ENCODE data around the gene EML4. TPM values are rescaled to one million over a fixed set of nuclear protein-coding genes. Genes with fewer than 3 reads are reported as not detected.
A peak's percentile ranks its signal among the peaks of the same experiment; 100 is the strongest.
"Not testable (repeated sequence)": the region's sequence is repeated elsewhere in the genome, so short reads cannot be mapped to it uniquely, and the experiment has no call there.

The EML4 gene
- total and polyA plus RNA-seq, 5 experiments from 2014 or later, result 37.8 to 111 (median 48.1) TPM

DNA sequence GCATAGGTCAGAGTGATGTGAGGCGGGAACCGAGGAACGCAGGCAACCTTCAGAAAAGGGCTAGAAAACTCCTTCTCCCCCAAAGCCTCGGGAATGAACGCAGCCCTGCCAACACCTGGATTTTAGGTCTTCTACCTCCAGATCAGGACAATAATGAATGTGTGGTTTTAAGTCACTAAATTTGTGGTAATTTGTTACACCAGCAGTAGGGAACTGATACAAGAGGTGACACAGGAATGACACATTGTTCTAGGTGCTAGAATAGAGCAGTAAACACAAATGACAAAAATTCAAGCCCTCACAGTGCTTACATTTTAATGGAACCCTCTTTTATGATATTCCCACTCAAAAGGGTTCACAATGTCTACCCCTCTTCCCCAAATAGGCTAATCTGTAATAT lies 39.2 kb upstream of the EML4 start:
- Mint-ChIP-seq H3K27ac (peak overlapping the region; percentile 69 to 96 (median 94)), H3K9me3 (no peaks in the 10 kb centered on the region), H3K27me3 (no peaks in the 10 kb centered on the region), H3K4me3 (peak overlapping the region in 7 of 10 donors; percentile 18 to 88 (median 66)), H3K4me1 (peaks cover 54 to 99% (median 93%) of the 10 kb centered on the region in 4 donors), H3K36me3 (no peaks in the 10 kb centered on the region)
- POLR2A ChIA-PET, result interaction anchor here (1.7 to 8.3 kb wide), 3 partner anchors 16 to 41 kb away, joined by 5 to 149 read pairs (median 12); no protein-coding TSS in a partner anchor
- ATAC-seq (no peak), DNase-seq (no peak)

DNA sequence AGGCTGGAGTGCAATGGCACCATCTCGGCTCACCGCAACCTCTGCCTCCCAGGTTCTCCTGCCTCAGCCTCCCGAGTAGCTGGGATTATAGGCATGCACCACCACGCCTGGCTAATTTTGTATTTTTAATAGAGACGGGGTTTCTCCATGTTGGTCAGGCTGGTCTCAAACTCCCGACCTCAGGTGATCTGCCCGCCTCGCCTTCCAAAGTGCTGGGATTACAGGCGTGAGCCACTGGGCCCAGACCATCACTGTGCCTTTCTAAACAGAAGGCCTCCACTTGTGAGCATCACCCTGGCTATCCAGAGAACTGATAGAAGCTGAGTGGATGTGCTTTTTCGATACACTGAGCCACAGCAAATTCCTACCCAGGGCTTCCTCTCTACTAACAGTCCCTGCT lies 38.3 kb upstream of the EML4 start:
- peak overlapping the region in 2 of 10 donors; percentile 39 to 66 for H3K4me3 Mint-ChIP-seq
- POLR2A ChIA-PET, result interaction anchor here (1.1 to 1.3 kb wide), 2 partner anchors 22 to 25 kb away, joined by 3 to 7 read pairs; no protein-coding TSS in a partner anchor

GRCh38 chr2:42132191-42132965 lies 36.8 kb upstream of the EML4 start:
- Mint-ChIP-seq H3K4me3 (peak overlapping the region; percentile 62 to 84 (median 75)), H3K4me1 (peaks cover 50 to 97% (median 93%) of the 10 kb centered on the region in 4 donors), H3K27me3 (no peaks in the 10 kb centered on the region), H3K27ac (peak overlapping the region; percentile 90 to 98 (median 96)), H3K9me3 (no peaks in the 10 kb centered on the region), H3K36me3 (no peaks in the 10 kb centered on the region)
- DNase-seq (no peak), ATAC-seq (peak; percentile 1 to 10)
- POLR2A ChIA-PET, result interaction anchor here (0.8 to 5.2 kb wide), 17 partner anchors 9 to 61 kb away, joined by 3 to 72 read pairs (median 6); no protein-coding TSS in a partner anchor

More for the DNA sequence above, 38.3 kb upstream of the EML4 start:
- H3K27me3 Mint-ChIP-seq, ATAC-seq, H3K36me3 Mint-ChIP-seq, DNase-seq, H3K9me3 Mint-ChIP-seq: not testable (repeated sequence)
- Mint-ChIP-seq H3K4me1 (peaks cover 56 to 99% (median 94%) of the 10 kb centered on the region in 4 donors), H3K27ac (peak overlapping the region; percentile 65 to 98 (median 92))

DNA sequence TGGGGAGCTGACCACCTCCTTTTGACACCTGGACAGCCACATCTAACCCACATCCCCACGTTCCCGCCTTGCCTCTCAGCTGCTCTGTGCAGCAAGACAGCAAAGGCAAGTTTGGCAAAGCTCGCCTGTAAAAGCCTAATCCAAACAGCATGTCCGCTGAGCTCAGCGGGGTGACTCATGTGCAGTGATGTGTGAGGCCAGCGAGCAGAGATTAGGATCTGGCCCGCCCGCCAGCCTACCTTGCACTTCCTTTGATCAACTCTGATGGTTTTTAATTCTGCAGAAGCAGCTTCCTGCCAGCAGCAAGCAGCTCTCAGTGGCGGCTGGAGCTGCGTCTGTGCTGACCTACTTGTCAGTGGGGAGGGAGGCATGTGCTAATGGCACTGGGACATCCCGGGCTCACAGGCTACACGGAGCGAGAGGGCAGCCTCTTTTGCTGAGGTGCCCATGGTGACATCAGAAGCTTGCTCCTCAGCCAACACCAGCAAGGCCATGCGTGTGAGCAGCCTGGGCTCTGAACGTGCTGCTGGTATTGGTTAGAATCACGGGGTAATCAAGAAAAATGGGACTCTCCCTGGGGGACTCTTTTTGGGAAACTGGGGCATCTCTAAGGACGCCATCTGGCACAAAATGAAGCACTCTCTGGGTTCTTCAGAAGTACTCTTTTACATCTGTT lies 36.0 kb upstream of the EML4 start:
- no peaks in the 10 kb centered on the region for H3K9me3 Mint-ChIP-seq
- ATAC-seq (peak; percentile 87 to 91), DNase-seq (peak; percentile 67 to 94 (median 85))
- POLR2A ChIA-PET, result interaction anchor here (0.6 to 5.2 kb wide), 17 partner anchors 9 to 60 kb away, joined by 3 to 72 read pairs (median 6); no protein-coding TSS in a partner anchor
- peak overlapping the region; percentile 62 to 84 (median 75) for H3K4me3 Mint-ChIP-seq
- no peaks in the 10 kb centered on the region for H3K36me3 Mint-ChIP-seq
- peaks cover 46 to 96% (median 91%) of the 10 kb centered on the region in 4 donors for H3K4me1 Mint-ChIP-seq
- peak overlapping the region; percentile 90 to 98 (median 96) for H3K27ac Mint-ChIP-seq
- no peaks in the 10 kb centered on the region for H3K27me3 Mint-ChIP-seq

DNA sequence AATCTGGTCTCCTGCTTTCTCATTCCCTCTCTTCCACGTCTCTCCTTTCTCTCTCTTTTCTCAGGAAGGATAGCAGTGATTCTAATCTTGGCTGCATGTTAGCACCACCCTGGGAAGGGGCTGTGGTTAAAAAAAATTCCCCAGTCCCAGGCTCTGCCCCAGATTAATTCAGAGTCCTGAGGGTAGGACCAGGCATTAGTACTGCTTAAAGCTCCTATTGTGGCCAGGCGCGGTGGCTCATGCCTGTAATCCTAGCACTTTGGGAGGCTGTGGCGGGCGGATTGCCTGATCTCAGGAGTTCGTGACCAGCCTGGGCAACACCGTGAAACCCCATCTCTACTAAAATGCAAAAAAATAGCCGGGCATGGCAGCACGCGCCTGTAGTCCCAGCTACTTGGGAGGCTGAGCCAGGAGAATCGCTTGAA lies 35.4 kb upstream of the EML4 start:
- ATAC-seq (no peak), DNase-seq (no peak)
- peak overlapping the region; percentile 90 to 98 (median 96) for H3K27ac Mint-ChIP-seq
- peaks cover 42 to 94% (median 89%) of the 10 kb centered on the region in 4 donors for H3K4me1 Mint-ChIP-seq
- no peaks in the 10 kb centered on the region for H3K36me3 Mint-ChIP-seq
- POLR2A ChIA-PET, result interaction anchor here (0.7 to 5.2 kb wide), 9 partner anchors 8 to 39 kb away, joined by 4 to 72 read pairs (median 7); no protein-coding TSS in a partner anchor
- H3K9me3 Mint-ChIP-seq, result no peaks in the 10 kb centered on the region
- no peaks in the 10 kb centered on the region for H3K27me3 Mint-ChIP-seq
- H3K4me3 Mint-ChIP-seq, result peak overlapping the region; percentile 62 to 84 (median 75)

DNA sequence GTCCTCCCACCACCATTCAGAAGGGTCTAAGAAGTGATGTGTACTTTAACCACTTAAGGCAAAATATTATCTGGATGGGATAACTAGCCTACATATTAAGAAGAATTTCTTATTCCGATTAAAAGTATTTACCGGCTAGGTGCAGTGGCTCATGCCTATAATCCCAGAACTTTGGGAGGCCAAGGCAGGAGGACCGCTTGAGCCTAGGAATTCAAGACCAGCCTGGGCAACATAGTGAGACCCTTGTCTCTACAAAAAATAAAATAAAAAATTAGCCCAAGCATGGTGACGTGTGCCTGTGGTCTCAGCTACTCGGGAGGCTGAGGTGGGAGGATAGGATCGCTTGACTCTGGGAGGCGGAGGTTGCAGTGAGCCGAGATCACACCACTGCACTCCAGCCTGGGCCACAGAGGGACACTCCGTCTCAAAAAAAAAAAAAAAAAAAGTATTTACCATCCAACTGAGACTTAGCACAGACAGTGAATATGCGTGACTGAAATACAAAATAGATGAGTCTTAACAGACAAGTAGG lies 34.7 kb upstream of the EML4 start:
- not testable (repeated sequence) for ATAC-seq, DNase-seq, H3K4me3 Mint-ChIP-seq, H3K27me3 Mint-ChIP-seq, H3K36me3 Mint-ChIP-seq, H3K9me3 Mint-ChIP-seq
- POLR2A ChIA-PET, result interaction anchor here (0.7 to 5.2 kb wide), 6 partner anchors 12 to 114 kb away, joined by 3 to 72 read pairs (median 8); no protein-coding TSS in a partner anchor
- Mint-ChIP-seq H3K4me1 (peaks cover 37 to 92% (median 87%) of the 10 kb centered on the region in 4 donors), H3K27ac (peak overlapping the region in 9 of 10 donors; percentile 90 to 98 (median 97))

DNA sequence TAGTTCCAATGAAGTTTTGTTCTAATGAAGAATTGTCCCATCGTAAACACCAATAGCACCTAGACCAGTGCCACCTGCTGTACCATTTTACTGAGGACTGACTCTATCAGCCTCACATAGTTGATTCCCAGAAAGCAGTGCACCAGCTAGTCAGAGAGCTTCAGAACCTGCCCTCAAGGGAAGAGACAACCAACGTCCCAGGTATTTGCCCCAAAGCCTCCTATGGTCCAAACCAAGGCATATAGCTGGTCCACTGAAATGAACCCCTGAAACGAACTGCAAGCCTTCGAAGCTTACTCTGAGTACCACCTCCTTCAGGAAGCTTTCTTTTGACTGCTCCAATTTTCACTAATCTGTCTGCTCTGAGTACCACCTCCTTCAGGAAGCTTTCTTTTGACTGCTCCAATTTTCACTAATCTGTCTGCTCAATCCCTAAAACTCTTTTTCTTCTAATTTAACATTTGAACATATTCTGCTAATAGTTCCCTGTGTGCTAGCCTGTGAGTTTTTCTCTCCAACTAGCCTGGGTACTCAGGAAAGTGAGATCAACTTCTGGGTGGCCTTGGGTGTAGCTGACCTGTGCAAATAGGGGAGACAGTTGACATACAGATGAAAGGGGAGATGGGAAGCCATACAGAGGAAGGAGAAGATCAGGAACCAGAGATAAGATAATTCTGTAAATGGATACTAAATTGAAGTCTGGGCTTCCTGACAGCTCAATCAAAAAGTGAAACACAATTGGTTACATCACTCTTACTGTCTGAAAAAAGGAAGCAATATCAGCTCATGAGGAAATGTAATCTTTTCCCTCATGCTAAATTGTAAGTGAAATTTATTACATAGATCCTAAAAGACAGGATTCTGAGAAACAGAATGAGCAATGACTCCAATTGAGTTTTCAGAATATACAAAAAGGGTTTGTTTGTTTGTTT lies 33.5 kb upstream of the EML4 start:
- DNase-seq (no peak), ATAC-seq (no peak)
- H3K4me1 Mint-ChIP-seq, result peaks cover 29 to 87% (median 83%) of the 10 kb centered on the region in 4 donors
- H3K4me3 Mint-ChIP-seq, result peak overlapping the region in 9 of 10 donors; percentile 7 to 51 (median 39)
- no peaks in the 10 kb centered on the region for H3K27me3 Mint-ChIP-seq
- H3K36me3 Mint-ChIP-seq, result no peaks in the 10 kb centered on the region
- H3K27ac Mint-ChIP-seq, result peak overlapping the region; percentile 85 to 97 (median 90)
- H3K9me3 Mint-ChIP-seq, result no peaks in the 10 kb centered on the region
- POLR2A ChIA-PET, result interaction anchor here (0.8 to 5.2 kb wide), 7 partner anchors 10 to 115 kb away, joined by 3 to 72 read pairs (median 5); no protein-coding TSS in a partner anchor

GRCh38 chr2:42136782-42137124 lies 32.4 kb upstream of the EML4 start:
- Mint-ChIP-seq H3K4me1 (peaks cover 29 to 88% (median 83%) of the 10 kb centered on the region in 4 donors), H3K36me3 (no peaks in the 10 kb centered on the region), H3K27me3 (no peaks in the 10 kb centered on the region), H3K4me3 (no peak overlapping the region), H3K9me3 (no peaks in the 10 kb centered on the region), H3K27ac (peak overlapping the region in 8 of 10 donors; percentile 8 to 90 (median 50))
- ATAC-seq (no peak), DNase-seq (no peak)
- POLR2A ChIA-PET, result interaction anchor here (0.6 to 5.2 kb wide), 7 partner anchors 8 to 45 kb away, joined by 4 to 72 read pairs (median 5); no protein-coding TSS in a partner anchor

GRCh38 chr2:42137125-42137841 lies 31.9 kb upstream of the EML4 start:
- H3K36me3 Mint-ChIP-seq, result no peaks in the 10 kb centered on the region
- H3K27ac Mint-ChIP-seq, result peak overlapping the region in 8 of 10 donors; percentile 1 to 67 (median 56)
- no peaks in the 10 kb centered on the region for H3K9me3 Mint-ChIP-seq
- H3K4me3 Mint-ChIP-seq, result no peak overlapping the region
- H3K4me1 Mint-ChIP-seq, result peaks cover 31 to 88% (median 83%) of the 10 kb centered on the region in 4 donors
- ATAC-seq (no peak), DNase-seq (no peak)
- H3K27me3 Mint-ChIP-seq, result no peaks in the 10 kb centered on the region
- POLR2A ChIA-PET, result interaction anchor here (0.7 to 5.2 kb wide), 6 partner anchors 8 to 45 kb away, joined by 3 to 72 read pairs (median 5); no protein-coding TSS in a partner anchor

DNA sequence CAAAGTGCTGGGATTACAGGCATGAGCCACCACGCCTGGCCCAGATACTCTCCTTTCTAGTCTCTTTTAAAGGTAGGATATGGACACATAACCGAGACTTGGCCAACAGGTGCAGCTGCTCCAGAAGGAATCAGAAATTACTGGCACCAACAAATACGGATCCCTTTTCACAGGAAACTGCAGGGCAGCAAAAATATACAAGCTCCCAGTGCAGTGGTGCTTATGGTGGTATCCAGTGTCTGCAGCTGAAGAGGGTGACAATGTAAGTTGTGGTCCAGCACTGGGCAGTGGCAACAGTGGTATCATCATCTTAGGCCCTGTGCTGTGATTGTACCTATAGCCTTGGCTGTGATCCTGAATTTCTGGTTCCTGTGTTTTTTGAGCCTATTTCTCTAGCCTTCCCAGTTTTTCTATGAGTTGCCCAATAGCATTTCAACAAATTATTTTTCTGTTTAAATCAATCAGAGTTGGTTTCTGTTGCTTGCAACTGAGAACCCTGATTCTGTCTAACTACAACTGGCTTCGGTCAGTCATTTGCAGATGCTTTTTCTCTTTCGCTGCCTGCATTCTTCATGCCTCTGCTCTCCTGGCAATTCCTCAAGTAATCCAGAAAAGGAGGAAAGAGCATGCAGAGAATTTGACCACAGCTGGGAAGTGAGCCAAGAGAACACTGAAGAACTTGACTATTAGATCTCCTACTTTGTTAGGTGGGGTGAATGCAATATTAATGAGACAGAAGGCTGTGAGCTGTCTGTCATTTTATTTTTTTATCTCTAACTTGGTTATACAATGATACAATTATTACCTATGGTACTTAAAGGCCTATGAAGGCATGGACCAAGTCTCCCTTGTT lies 30.8 kb upstream of the EML4 start:
- Mint-ChIP-seq H3K27me3 (no peaks in the 10 kb centered on the region), H3K4me1 (peaks cover 23 to 86% (median 80%) of the 10 kb centered on the region in 4 donors), H3K27ac (peak overlapping the region in 8 of 10 donors; percentile 3 to 73 (median 46)), H3K9me3 (no peaks in the 10 kb centered on the region), H3K36me3 (no peaks in the 10 kb centered on the region), H3K4me3 (no peak overlapping the region)
- ATAC-seq (no peak), DNase-seq (no peak)
- POLR2A ChIA-PET, result interaction anchor here (0.6 to 1.9 kb wide), 7 partner anchors 10 to 41 kb away, joined by 3 to 7 read pairs (median 4); no protein-coding TSS in a partner anchor
